GM19099 (cell line): ENCODE results near the gene AMELY.

Experiments
- POLR2A ChIP-seq: IDR thresholded peaks from 3 replicates; pipeline ENCODE4 v1.6.1; 2011; ENCODE audit warnings: low read depth; ENCODE audit not compliant: insufficient read length; ENCODE audit errors: extremely low read depth

The AMELY gene

GRCh38 chrY:6849384-6849783 lies 62.2 kb downstream of the AMELY start:
- no peak for TF ChIP-seq POLR2A
